Body of pancreas (tissue), 4 donors: ENCODE measurements around the gene CSTB.

Source experiments
- CTCF ChIP-seq, 7 experiments: fragments of 450-650 bp in 4 of 7; fragments of 200-600 bp in 3 of 7; sonication (generic) in 3 of 7; IDR thresholded peaks; one replicate each; pipeline ENCODE4 v1.5.1; 2016 to 2019; ENCODE audit warnings: antibody characterized with exemption in 7 of 7
- POLR2A ChIP-seq, 3 donors: fragments of 450-650 bp; IDR thresholded peaks; one replicate each; pipeline ENCODE4 v1.6.1; 2016; ENCODE audit warnings: antibody characterized with exemption in 3 of 3, mild to moderate bottlenecking in 2 of 3

- no peak for TF ChIP-seq CTCF (IDR thresholded peaks at IDR 0.05)
- no peak for TF ChIP-seq POLR2A (IDR thresholded peaks at IDR 0.05)
These were observed 24.0 kb downstream of the CSTB start for GRCh38 chr21:43751955-43752591.
